Activated CD8-positive, alpha-beta memory T cell treated with anti-CD3 and anti-CD28 coated beads for 1 hour (primary cell): Measurements from ENCODE around the gene XYLT1.
"Not testable (repeated sequence)": the region's sequence is repeated elsewhere in the genome, so short reads cannot be mapped to it uniquely, and the experiment has no call there.

ENCODE experiments used
- DNase-seq, 2 donors: peaks; one replicate each; pipeline ENCODE4 v3.0.0-alpha.2; 2020; ENCODE audit warnings: low read depth in 1 of 2; ENCODE audit errors: extremely low read depth in 1 of 2

XYLT1 gene

GRCh38 chr16:17470908-17471718 lies at the start of gene XYLT1:
Gene XYLT1, minus strand, starts transcription at chr16:17470960. Its CDS starts 164 bp downstream, at chr16:17470796.
- DNase-seq = no peak

- DNase-seq = no peak
Measured at GRCh38 chr16:17520111-17520510, 49.4 kb upstream of the XYLT1 start.

GRCh38 chr16:17519101-17519955 lies 48.6 kb upstream of the XYLT1 start:
- no peak for DNase-seq

GRCh38 chr16:17518441-17518840 lies 47.7 kb upstream of the XYLT1 start:
- DNase-seq = no peak

GRCh38 chr16:17515421-17516210 lies 44.9 kb upstream of the XYLT1 start:
- no peak for DNase-seq

GRCh38 chr16:17512636-17513220 lies 42.0 kb upstream of the XYLT1 start:
- no peak for DNase-seq

- no peak for DNase-seq
Measured at GRCh38 chr16:17511340-17511739, 40.6 kb upstream of the XYLT1 start.

- DNase-seq = no peak
Measured at GRCh38 chr16:17510567-17510966, 39.8 kb upstream of the XYLT1 start.

- DNase-seq = no peak
Measured at GRCh38 chr16:17509194-17509593, 38.4 kb upstream of the XYLT1 start.

- DNase-seq = no peak
Measured at GRCh38 chr16:17508303-17508702, 37.5 kb upstream of the XYLT1 start.

- not testable (repeated sequence) for DNase-seq
Measured at GRCh38 chr16:17507516-17507915, 36.8 kb upstream of the XYLT1 start.

GRCh38 chr16:17505828-17506227 lies 35.1 kb upstream of the XYLT1 start:
- DNase-seq = not testable (repeated sequence)

GRCh38 chr16:17504050-17504449 lies 33.3 kb upstream of the XYLT1 start:
- DNase-seq = no peak

GRCh38 chr16:17503331-17503730 lies 32.6 kb upstream of the XYLT1 start:
- no peak for DNase-seq

GRCh38 chr16:17501321-17501720 lies 30.6 kb upstream of the XYLT1 start:
- DNase-seq = no peak

GRCh38 chr16:17499223-17499902 lies 28.6 kb upstream of the XYLT1 start:
- DNase-seq = no peak

- no peak for DNase-seq
Measured at GRCh38 chr16:17497648-17498047, 26.9 kb upstream of the XYLT1 start.

GRCh38 chr16:17496891-17497290 lies 26.1 kb upstream of the XYLT1 start:
- DNase-seq = no peak

- no peak for DNase-seq
Measured at GRCh38 chr16:17493012-17493411, 22.3 kb upstream of the XYLT1 start.

GRCh38 chr16:17491140-17491662 lies 20.4 kb upstream of the XYLT1 start:
- DNase-seq = no peak
